Nephron (organoid): ENCODE results near the gene CSGALNACT2.
"Not testable (repeated sequence)": the region's sequence is repeated elsewhere in the genome, so short reads cannot be mapped to it uniquely, and the experiment has no call there.

ENCODE experiments used
- H3K27ac Mint-ChIP-seq, 3 experiments: 2 replicates each; pipeline ENCODE4 v1.8.0; 2020; ENCODE audit warnings: mixed read lengths in 3 of 3, mild to moderate bottlenecking in 2 of 3, moderate library complexity in 1 of 3
- H3K27me3 Mint-ChIP-seq: 2 replicates; pipeline ENCODE4 v1.8.0; 2021; ENCODE audit warnings: low read depth, mild to moderate bottlenecking, moderate library complexity, mixed read lengths
- H3K36me3 Mint-ChIP-seq: 2 replicates; pipeline ENCODE4 v1.8.0; 2020; ENCODE audit warnings: low read depth, mixed read lengths
- H3K4me1 Mint-ChIP-seq: 2 replicates; pipeline ENCODE4 v1.8.0; 2020; ENCODE audit warnings: mixed read lengths
- H3K4me3 Mint-ChIP-seq, 3 experiments: 2 replicates each; pipeline ENCODE4 v1.8.0; 2020; ENCODE audit warnings: mild to moderate bottlenecking in 3 of 3, mixed read lengths in 3 of 3, moderate library complexity in 2 of 3
- H3K9me3 Mint-ChIP-seq: 2 replicates; pipeline ENCODE4 v1.8.0; 2020; ENCODE audit warnings: mixed read lengths
- CTCF ChIP-seq, 3 experiments: fragments of 200-600 bp; sonication (generic); IDR thresholded peaks; one replicate each; pipeline ENCODE4 v1.5.0; 2021; ENCODE audit warnings: antibody characterized with exemption in 3 of 3; ENCODE audit not compliant: unreplicated experiment in 3 of 3

The CSGALNACT2 gene

DNA sequence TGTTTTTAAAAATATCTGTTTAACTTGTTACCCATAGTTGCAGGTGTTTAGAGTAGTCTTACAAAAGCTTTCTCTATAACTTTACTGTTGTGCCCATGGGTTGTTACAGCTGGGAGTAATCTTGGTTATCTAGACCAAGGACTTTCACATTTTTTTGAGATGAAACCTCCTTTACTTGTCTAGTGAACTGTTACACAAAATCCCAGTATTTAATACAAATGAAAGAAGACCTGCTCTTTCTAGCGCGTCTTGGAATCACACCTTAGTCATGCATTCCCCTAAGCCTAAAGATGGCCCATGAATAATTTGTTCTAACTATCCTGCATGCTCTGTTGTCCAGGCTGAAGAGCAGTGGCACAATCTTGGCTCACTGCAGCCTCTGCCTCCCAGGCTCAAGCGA, 38.0 kb downstream of the CSGALNACT2 start:
- Mint-ChIP-seq H3K36me3 (peaks cover 60% of the 10 kb centered on the region), H3K27me3 (no peaks in the 10 kb centered on the region), H3K4me3 (no peak overlapping the region), H3K4me1 (no peaks in the 10 kb centered on the region), H3K9me3 (peaks cover 22% of the 10 kb centered on the region), H3K27ac (no peak overlapping the region)
- TF ChIP-seq CTCF (IDR thresholded peaks at IDR 0.05; ENCODE audit: unreplicated experiment in 3 of 3): no peak

DNA sequence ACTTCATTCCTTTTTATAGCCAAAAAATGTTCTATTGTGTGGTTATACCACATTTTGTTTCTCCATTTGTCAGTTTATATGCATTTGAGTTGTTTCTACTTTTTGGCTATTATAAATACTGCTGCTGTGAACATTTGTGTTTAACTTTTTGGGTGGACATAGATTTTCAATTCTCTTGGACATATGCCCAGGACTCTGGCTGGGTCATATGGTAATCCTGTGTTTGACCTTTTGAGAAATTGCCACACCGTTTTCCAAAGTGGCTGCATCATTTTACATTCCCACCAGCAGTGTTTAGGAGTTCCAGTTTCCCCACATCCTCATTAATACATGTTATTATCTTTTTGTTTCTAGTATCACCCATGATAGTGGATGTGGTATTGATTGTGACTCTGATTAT, 39.4 kb downstream of the CSGALNACT2 start:
- H3K4me1 Mint-ChIP-seq: no peaks in the 10 kb centered on the region
- peaks cover 22% of the 10 kb centered on the region for H3K9me3 Mint-ChIP-seq
- H3K27ac Mint-ChIP-seq: no peak overlapping the region
- no peak overlapping the region for H3K4me3 Mint-ChIP-seq
- no peaks in the 10 kb centered on the region for H3K27me3 Mint-ChIP-seq
- no peak for TF ChIP-seq CTCF (IDR thresholded peaks at IDR 0.05; ENCODE audit: unreplicated experiment in 3 of 3)
- H3K36me3 Mint-ChIP-seq: peaks cover 67% of the 10 kb centered on the region

DNA sequence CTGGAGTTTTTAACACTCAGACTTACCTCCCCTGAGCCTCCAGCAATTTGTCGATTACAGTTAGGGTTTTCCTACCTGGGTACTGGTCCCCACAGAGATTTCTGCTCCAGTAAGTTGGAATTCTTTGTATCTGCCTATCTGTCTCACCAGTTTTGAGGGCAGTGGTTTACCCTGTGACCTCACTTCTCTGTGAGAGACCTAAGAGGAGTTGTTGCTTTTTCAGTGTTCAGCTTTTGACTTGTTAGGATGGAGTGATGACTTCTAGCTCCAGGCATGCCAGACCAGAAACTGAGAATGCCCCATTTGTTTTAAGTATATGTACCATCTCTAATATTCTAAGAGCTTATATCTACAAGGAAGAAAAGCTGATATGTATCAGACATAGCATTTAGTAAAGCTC, 42.9 kb downstream of the CSGALNACT2 start:
- peaks cover 84% of the 10 kb centered on the region for H3K36me3 Mint-ChIP-seq
- TF ChIP-seq CTCF (IDR thresholded peaks at IDR 0.05; ENCODE audit: unreplicated experiment in 3 of 3): no peak
- no peak overlapping the region for H3K27ac Mint-ChIP-seq
- H3K9me3 Mint-ChIP-seq: peaks cover 22% of the 10 kb centered on the region
- H3K4me1 Mint-ChIP-seq: no peaks in the 10 kb centered on the region
- no peak overlapping the region for H3K4me3 Mint-ChIP-seq
- no peaks in the 10 kb centered on the region for H3K27me3 Mint-ChIP-seq

- peaks cover 17% of the 10 kb centered on the region for H3K9me3 Mint-ChIP-seq
- H3K4me1 Mint-ChIP-seq, H3K27me3 Mint-ChIP-seq, H3K27ac Mint-ChIP-seq, H3K4me3 Mint-ChIP-seq: not testable (repeated sequence)
- H3K36me3 Mint-ChIP-seq: peaks cover 81% of the 10 kb centered on the region
Observed at GRCh38 chr10:43183764-43184163, 45.5 kb downstream of the CSGALNACT2 start.

- Mint-ChIP-seq H3K9me3 (no peaks in the 10 kb centered on the region), H3K4me1 (no peaks in the 10 kb centered on the region), H3K36me3 (peaks cover 57% of the 10 kb centered on the region), H3K4me3 (no peak overlapping the region), H3K27ac (no peak overlapping the region), H3K27me3 (no peaks in the 10 kb centered on the region)
- no peak for TF ChIP-seq CTCF (IDR thresholded peaks at IDR 0.05; ENCODE audit: unreplicated experiment in 3 of 3)
Observed at GRCh38 chr10:43186150-43186549, 47.9 kb downstream of the CSGALNACT2 start.

DNA sequence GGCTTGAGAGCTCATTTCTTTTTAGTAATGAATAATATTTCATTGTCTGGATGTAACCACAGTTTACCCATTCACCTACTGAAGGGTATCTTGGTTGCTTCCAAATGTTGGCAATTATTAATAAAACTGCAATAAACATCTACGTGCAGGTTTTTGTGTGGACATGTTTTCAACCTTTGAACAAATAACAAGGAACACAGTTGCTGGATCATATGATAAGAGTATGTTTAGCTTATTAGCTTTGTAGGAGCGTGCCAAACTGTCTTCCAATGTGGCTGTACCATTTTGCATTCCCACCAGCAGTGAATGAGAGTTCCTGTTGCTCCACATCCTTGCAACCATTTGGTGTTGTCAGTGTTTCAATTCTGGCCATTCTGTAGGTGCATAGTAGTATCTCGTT, 49.0 kb downstream of the CSGALNACT2 start:
- Mint-ChIP-seq H3K27me3 (no peaks in the 10 kb centered on the region), H3K27ac (no peak overlapping the region), H3K36me3 (peaks cover 50% of the 10 kb centered on the region), H3K4me1 (no peaks in the 10 kb centered on the region), H3K9me3 (no peaks in the 10 kb centered on the region), H3K4me3 (no peak overlapping the region)
- no peak for TF ChIP-seq CTCF (IDR thresholded peaks at IDR 0.05; ENCODE audit: unreplicated experiment in 3 of 3)
